ENCODE results near the gene TMA7.

TMA7 gene

DNA sequence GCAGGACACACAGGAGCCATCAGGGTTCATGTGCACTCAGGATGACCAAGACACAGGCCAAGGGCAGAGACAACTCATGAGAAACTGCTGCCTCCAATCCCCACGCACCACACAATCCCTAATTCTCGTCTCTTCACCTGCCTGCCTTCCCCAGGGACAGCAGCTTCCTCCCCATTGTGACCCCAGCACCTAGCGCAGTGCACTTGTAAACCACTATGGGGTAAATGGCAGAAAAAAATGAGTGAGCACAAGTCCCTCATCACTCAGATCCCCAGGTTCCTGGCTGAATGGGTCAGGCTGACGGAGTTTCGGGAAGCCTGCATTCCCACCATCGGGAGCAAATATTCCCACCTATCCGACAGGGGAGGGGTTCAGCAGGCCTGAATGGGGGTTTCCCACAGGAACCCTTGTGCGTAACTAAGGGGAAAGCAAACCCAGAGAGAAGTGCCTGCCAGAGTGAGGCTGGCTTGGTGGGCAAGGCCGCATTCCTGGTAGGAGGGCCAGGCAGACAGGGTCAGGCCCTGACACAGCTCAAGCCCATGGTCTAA is 28.9 kb upstream of the TMA7 start:
- no peaks in the 10 kb centered on the region for H3K9me3 ChIP-seq (ENCODE audit: control insufficient read depth, insufficient read depth, low read length)
- H3K27me3 ChIP-seq (ENCODE audit: control insufficient read depth, insufficient read depth, low read length), result no peaks in the 10 kb centered on the region
- no peak overlapping the region for H3K4me3 ChIP-seq (ENCODE audit: low read depth, low read length)
- H3K36me3 ChIP-seq (ENCODE audit: control insufficient read depth, insufficient read depth, low read length), result peaks cover 92% of the 10 kb centered on the region
- H3K9ac ChIP-seq (ENCODE audit: low read depth, low read length), result no peak overlapping the region
- H3K4me1 ChIP-seq (ENCODE audit: control insufficient read depth, insufficient read depth, low read length), result no peaks in the 10 kb centered on the region

DNA sequence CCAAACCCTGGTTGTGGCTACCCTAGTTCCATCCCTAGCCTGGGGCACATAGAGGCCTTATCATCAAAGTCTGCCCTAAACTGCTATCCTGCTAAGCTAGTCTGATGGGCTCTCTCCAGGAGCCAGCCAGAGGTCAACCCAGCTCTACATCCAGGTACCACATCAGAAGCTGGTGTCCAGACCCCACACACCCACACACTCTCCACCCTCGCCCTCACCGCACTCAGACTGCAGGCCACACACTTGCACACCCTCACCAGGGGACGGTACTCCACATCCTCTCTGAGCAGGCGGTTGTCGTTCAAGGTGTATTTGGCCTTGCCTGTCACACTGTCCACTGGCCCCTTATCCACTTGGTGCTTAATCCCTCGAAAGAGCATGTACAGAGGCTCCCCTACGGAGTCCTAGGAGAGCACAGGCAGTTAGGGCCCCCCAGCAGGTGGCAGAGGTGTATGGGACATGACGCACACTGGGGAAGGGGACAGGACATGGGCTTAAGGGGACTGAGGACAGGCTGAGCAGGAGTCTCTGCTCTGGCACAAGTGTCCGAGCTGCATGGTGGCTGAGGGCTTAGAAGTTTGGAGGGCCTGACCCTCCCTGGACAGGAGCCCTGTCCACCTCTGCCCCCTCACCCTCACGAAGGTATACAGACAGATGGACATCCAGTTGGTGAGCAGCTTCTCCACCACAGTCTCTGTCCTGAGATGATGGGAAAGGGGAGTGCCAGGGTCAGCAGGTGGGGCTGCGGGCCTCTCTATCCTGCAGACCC is 28.3 kb upstream of the TMA7 start:
- Histone ChIP-seq H3K4me1 (ENCODE audit: control insufficient read depth, insufficient read depth, low read length) (no peaks in the 10 kb centered on the region), H3K9ac (ENCODE audit: low read depth, low read length) (no peak overlapping the region), H3K27me3 (ENCODE audit: control insufficient read depth, insufficient read depth, low read length) (no peaks in the 10 kb centered on the region), H3K36me3 (ENCODE audit: control insufficient read depth, insufficient read depth, low read length) (peaks cover 91% of the 10 kb centered on the region), H3K4me3 (ENCODE audit: low read depth, low read length) (no peak overlapping the region), H3K9me3 (ENCODE audit: control insufficient read depth, insufficient read depth, low read length) (no peaks in the 10 kb centered on the region)

DNA sequence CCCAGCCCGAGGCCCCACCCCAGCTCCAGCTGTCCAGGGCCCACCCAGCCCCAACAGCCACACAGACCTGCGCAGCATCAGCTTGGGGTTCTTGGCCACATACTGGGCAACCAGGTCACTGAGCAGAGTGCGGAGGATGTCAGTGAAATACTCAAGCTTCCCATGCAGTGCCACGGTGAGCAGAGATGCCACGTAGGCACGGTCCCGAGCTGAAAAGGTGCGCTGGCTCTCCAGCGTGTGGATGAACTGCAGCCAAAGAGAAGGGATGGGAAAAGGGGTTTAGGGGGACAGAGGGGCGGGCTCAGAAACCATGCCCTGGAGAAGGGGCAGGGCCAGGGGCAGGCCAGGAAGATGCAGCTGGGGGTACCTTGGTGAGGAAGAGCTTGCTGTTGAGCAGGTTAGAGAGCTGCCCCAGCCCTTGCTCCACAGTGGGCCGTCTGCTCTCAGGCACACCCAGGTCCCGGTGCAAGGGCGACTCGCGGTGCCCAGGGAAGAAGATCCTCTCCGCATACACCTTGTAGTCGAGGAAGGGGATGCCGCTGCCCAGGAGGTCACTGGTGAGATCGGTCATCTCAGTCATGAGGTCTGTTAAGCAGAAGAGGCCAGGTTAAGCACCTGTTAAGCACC is 27.6 kb upstream of the TMA7 start:
- Histone ChIP-seq H3K27me3 (ENCODE audit: control insufficient read depth, insufficient read depth, low read length) (no peaks in the 10 kb centered on the region), H3K9ac (ENCODE audit: low read depth, low read length) (no peak overlapping the region), H3K4me1 (ENCODE audit: control insufficient read depth, insufficient read depth, low read length) (no peaks in the 10 kb centered on the region), H3K9me3 (ENCODE audit: control insufficient read depth, insufficient read depth, low read length) (no peaks in the 10 kb centered on the region), H3K36me3 (ENCODE audit: control insufficient read depth, insufficient read depth, low read length) (peaks cover 92% of the 10 kb centered on the region), H3K4me3 (ENCODE audit: low read depth, low read length) (no peak overlapping the region)

DNA sequence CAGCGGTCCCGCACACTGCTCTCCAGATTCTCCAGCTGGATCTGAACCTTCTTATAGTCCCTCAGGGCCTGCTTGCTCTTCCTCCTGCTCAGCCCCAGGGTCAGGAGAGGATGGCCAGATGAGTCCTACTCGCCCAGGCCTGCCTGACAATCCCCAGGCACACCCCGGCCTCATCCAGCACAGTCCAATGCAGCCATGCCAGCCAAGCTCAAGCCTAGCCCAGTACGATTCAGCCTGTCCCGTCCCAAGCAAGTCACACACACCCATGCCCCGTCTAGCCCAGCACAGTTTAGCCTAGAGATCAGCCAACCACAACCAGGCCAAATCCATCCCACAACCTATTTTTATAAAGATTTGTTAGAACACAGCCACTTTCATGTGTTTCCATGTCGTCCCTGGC is 27.0 kb upstream of the TMA7 start:
- H3K36me3 ChIP-seq (ENCODE audit: control insufficient read depth, insufficient read depth, low read length), result peaks cover 97% of the 10 kb centered on the region

DNA sequence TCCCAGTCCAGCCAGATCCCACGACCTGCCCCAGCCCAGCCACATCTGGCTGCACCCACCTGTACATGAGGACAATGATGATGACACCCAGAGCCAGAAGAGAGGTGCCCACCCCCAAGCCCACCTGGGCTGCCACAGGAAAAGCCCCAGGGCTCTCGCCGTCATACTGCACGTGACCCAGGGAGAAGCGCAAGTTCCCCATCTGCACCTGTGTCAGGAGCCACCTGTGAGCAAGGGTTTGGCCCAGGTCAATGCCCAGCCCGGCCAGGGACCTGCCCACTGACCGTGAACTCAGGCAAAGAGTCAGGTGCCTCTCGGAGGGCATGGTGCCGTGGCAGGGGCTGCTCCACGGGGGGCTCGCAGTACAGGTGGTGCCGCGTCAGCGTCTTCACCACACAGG is 26.4 kb upstream of the TMA7 start:
- H3K9me3 ChIP-seq (ENCODE audit: control insufficient read depth, insufficient read depth, low read length), result no peaks in the 10 kb centered on the region
- no peaks in the 10 kb centered on the region for H3K27me3 ChIP-seq (ENCODE audit: control insufficient read depth, insufficient read depth, low read length)
- H3K36me3 ChIP-seq (ENCODE audit: control insufficient read depth, insufficient read depth, low read length), result peaks cover 97% of the 10 kb centered on the region
- H3K4me3 ChIP-seq (ENCODE audit: low read depth, low read length), result no peak overlapping the region
- no peak overlapping the region for H3K9ac ChIP-seq (ENCODE audit: low read depth, low read length)
- H3K4me1 ChIP-seq (ENCODE audit: control insufficient read depth, insufficient read depth, low read length), result no peaks in the 10 kb centered on the region

More for the DNA sequence above, 27.0 kb upstream of the TMA7 start:
- Histone ChIP-seq H3K4me1 (ENCODE audit: control insufficient read depth, insufficient read depth, low read length) (no peaks in the 10 kb centered on the region), H3K27me3 (ENCODE audit: control insufficient read depth, insufficient read depth, low read length) (no peaks in the 10 kb centered on the region), H3K9ac (ENCODE audit: low read depth, low read length) (no peak overlapping the region), H3K4me3 (ENCODE audit: low read depth, low read length) (no peak overlapping the region), H3K9me3 (ENCODE audit: control insufficient read depth, insufficient read depth, low read length) (no peaks in the 10 kb centered on the region)

DNA sequence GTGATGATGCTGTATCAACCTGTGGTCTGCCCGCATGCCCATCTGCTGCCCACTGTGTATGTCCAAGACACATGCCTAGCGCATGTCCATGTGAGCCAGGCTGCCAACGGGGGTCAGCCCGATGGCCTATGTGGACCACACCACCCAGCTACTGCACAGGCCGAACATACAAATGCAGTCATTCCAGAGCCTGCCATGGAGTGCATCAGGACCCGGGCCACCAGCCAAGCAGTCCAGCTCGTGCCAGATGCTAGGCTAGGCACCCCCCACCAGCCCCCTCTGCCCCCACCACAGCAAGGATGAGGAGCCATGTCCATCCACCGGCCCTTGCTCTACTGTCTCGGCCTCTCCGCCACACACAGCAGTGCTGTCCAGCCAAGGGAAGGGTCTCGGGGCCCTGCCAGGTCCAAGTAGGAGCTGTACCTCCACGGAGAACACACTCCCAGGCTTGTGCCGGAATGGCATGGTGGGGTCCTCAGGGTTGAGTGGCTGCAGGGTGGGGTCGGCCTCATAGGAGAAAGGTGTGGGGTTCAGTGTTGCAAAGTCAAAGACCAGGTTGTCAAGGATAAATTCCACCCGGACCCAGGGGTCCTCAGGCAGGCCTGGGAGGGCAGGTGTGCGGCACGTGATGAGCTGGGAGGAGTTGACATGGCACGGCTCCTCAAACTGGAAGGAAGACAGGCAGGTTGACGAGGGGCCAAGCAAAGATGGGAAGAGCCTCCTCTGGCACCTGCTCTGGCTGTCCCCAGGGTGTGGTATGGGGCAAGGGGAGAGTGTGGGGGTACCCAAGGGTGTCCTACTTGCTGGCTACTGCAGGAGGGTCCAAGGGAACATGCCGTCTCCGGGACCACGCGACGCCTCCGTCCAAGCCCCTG is 25.4 kb upstream of the TMA7 start:
- peaks cover 97% of the 10 kb centered on the region for H3K36me3 ChIP-seq (ENCODE audit: control insufficient read depth, insufficient read depth, low read length)
- no peak overlapping the region for H3K9ac ChIP-seq (ENCODE audit: low read depth, low read length)
- no peaks in the 10 kb centered on the region for H3K27me3 ChIP-seq (ENCODE audit: control insufficient read depth, insufficient read depth, low read length)
- H3K4me3 ChIP-seq (ENCODE audit: low read depth, low read length), result no peak overlapping the region
- no peaks in the 10 kb centered on the region for H3K9me3 ChIP-seq (ENCODE audit: control insufficient read depth, insufficient read depth, low read length)
- no peaks in the 10 kb centered on the region for H3K4me1 ChIP-seq (ENCODE audit: control insufficient read depth, insufficient read depth, low read length)

DNA sequence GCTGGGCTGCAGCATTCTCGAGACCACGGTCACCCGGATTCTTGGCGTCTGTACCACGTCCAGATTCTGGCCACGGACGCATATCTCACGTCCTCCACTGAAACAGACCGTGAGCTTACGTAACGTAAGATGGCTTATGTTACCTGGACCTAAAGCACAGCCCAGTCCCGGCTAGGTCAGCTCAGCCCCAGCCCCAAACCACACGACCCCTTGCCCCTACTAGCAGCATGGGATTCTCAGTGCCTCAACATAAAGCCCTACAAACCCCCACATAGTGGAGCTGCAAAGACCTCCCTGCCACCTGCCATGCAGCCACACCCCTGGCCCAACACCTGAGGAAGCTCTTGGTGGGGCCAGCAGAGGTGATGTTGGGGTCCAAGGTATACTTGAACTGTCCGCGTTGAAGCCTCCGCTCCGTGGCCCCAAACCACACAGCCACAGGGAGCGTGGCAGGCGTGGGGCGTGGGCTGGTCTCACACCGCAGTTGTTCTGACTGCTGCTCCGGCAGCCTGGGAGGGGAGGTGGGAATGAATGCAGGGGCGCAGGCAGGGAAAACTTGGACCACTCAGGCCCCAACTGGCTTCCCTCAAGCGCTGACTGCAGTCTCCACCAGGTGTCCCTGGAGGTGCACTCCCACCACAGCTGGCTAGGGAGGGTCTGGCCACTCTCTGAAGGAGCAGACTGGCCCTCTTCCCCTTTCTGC is 24.7 kb upstream of the TMA7 start:
- Histone ChIP-seq H3K27me3 (ENCODE audit: control insufficient read depth, insufficient read depth, low read length) (no peaks in the 10 kb centered on the region), H3K4me3 (ENCODE audit: low read depth, low read length) (no peak overlapping the region), H3K9me3 (ENCODE audit: control insufficient read depth, insufficient read depth, low read length) (no peaks in the 10 kb centered on the region), H3K9ac (ENCODE audit: low read depth, low read length) (no peak overlapping the region), H3K4me1 (ENCODE audit: control insufficient read depth, insufficient read depth, low read length) (no peaks in the 10 kb centered on the region), H3K36me3 (ENCODE audit: control insufficient read depth, insufficient read depth, low read length) (peaks cover 92% of the 10 kb centered on the region)

DNA sequence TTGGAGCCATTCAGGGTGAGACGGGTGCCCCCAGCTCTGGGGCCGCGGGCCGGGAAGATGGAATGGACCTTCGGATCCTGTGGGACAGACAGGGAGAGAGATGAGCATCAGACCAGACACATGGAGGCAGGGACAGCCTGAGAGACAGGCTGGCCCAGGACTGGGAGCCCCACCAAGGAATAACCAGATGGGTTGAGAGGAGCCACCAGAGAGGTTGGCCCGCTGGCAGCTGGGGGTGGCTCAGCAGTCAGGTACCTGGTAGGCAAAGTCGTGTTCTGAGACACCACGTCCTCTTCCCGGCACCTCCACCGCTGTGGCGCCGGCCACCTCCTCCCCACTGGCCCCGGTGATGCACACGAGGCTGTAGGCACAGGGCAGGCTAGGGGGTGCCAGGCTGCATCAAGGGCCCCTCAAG is 24.0 kb upstream of the TMA7 start:
- no peaks in the 10 kb centered on the region for H3K27me3 ChIP-seq (ENCODE audit: control insufficient read depth, insufficient read depth, low read length)
- no peaks in the 10 kb centered on the region for H3K4me1 ChIP-seq (ENCODE audit: control insufficient read depth, insufficient read depth, low read length)
- H3K4me3 ChIP-seq (ENCODE audit: low read depth, low read length), result no peak overlapping the region
- H3K9ac ChIP-seq (ENCODE audit: low read depth, low read length), result no peak overlapping the region
- peaks cover 89% of the 10 kb centered on the region for H3K36me3 ChIP-seq (ENCODE audit: control insufficient read depth, insufficient read depth, low read length)
- no peaks in the 10 kb centered on the region for H3K9me3 ChIP-seq (ENCODE audit: control insufficient read depth, insufficient read depth, low read length)

DNA sequence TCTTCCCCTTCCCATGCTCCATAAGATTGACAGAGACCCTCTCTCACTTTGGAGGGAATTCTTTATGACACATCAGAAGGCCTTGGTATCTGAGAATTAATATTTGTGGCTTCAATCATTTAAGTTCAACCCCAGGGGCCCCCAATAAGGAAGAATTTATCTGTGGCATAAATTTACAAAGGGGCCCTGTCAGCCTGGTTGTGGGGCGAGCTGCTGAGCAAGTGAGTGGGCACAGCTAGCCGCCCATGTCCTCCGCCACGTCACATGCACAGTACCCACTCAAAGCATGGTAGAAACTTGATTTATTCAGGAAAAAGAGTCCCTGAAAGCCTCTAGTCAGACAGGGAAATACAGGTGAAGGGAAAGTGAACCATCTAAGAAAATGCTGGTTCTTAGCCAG is 23.5 kb upstream of the TMA7 start:
- no peaks in the 10 kb centered on the region for H3K4me1 ChIP-seq (ENCODE audit: control insufficient read depth, insufficient read depth, low read length)
- H3K9me3 ChIP-seq (ENCODE audit: control insufficient read depth, insufficient read depth, low read length), result no peaks in the 10 kb centered on the region
- no peaks in the 10 kb centered on the region for H3K27me3 ChIP-seq (ENCODE audit: control insufficient read depth, insufficient read depth, low read length)
- H3K9ac ChIP-seq (ENCODE audit: low read depth, low read length), result no peak overlapping the region
- H3K36me3 ChIP-seq (ENCODE audit: control insufficient read depth, insufficient read depth, low read length), result peaks cover 85% of the 10 kb centered on the region
- H3K4me3 ChIP-seq (ENCODE audit: low read depth, low read length), result no peak overlapping the region

DNA sequence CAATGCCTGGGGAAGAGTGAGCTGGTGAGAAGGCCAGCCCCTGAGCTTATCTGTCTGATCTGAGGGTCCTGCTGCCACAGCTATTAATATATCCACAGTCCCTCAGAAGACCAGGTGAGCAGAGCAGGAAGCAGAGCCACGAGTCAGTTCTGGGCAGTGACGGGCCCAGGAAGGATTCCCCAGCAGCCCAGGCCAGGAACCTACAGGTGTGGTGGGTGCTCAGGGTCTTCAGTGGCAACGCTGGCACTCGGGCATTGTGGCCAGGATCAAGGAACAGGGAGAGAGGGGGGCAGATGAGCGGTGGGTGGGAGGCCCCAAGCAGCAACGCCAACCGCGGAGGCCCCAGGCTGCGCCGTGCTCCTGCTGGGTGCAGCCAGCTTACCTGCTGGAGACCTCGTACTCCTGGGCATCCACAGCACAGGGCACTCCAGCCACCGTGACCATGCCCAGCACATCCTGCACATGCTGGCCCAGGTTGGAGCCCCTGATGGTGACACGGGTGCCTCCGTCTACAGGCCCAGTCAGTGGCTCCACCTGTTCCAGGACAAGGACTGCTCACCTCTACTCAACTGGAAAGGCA is 22.4 kb upstream of the TMA7 start:
- H3K4me3 ChIP-seq (ENCODE audit: low read depth, low read length), result no peak overlapping the region
- no peaks in the 10 kb centered on the region for H3K27me3 ChIP-seq (ENCODE audit: control insufficient read depth, insufficient read depth, low read length)
- H3K9me3 ChIP-seq (ENCODE audit: control insufficient read depth, insufficient read depth, low read length), result no peaks in the 10 kb centered on the region
- peaks cover 79% of the 10 kb centered on the region for H3K36me3 ChIP-seq (ENCODE audit: control insufficient read depth, insufficient read depth, low read length)
- H3K9ac ChIP-seq (ENCODE audit: low read depth, low read length), result no peak overlapping the region
- H3K4me1 ChIP-seq (ENCODE audit: control insufficient read depth, insufficient read depth, low read length), result no peaks in the 10 kb centered on the region

DNA sequence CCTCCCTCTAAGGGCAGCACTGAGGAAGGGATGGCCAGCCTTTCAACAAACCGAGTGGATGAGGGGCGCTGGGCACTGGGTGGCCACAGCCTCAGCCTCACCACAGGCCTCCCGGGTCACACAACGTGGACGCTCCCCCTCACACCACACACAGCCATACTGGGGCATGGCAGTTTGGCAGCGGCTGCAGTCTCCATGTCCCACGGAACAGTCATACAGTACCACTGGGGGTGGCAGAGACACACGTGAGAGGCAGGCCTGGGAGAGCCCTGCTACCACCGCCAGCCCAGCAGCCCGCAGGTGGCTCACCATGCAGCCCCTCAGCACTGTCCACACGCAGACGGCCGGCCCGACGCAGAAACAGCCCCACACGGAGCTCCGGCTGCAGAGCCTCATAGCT is 21.9 kb upstream of the TMA7 start:
- H3K36me3 ChIP-seq (ENCODE audit: control insufficient read depth, insufficient read depth, low read length), result peaks cover 74% of the 10 kb centered on the region

More for the DNA sequence above, 21.9 kb upstream of the TMA7 start:
- no peaks in the 10 kb centered on the region for H3K27me3 ChIP-seq (ENCODE audit: control insufficient read depth, insufficient read depth, low read length)
- no peaks in the 10 kb centered on the region for H3K4me1 ChIP-seq (ENCODE audit: control insufficient read depth, insufficient read depth, low read length)
- H3K9ac ChIP-seq (ENCODE audit: low read depth, low read length), result no peak overlapping the region
- H3K9me3 ChIP-seq (ENCODE audit: control insufficient read depth, insufficient read depth, low read length), result no peaks in the 10 kb centered on the region
- H3K4me3 ChIP-seq (ENCODE audit: low read depth, low read length), result no peak overlapping the region
